ENCODE results near the gene LRP1. TPM values are rescaled to one million over a fixed set of nuclear protein-coding genes. Genes with fewer than 3 reads are reported as not detected.

Gene LRP1
- total RNA-seq, 4 donors from 2014 or later = 128 to 312 (median 207) TPM

- no peak for TF ChIP-seq CTCF (IDR thresholded peaks at IDR 0.05)
- TF ChIP-seq POLR2A (IDR thresholded peaks at IDR 0.05) = no peak
- H3K27ac ChIP-seq = no peak overlapping the region
- H3K4me3 ChIP-seq = no peak overlapping the region
- no peak for DNase-seq
- no peaks in the 10 kb centered on the region for H3K4me1 ChIP-seq
- H3K36me3 ChIP-seq = peaks cover 0 to 98% (median 0%) of the 10 kb centered on the region in 3 donors
- no peaks in the 10 kb centered on the region for H3K9me3 ChIP-seq
- no peaks in the 10 kb centered on the region for H3K27me3 ChIP-seq
Measured at GRCh38 chr12:57195186-57195585, 66.9 kb downstream of the LRP1 start.

- H3K4me3 ChIP-seq = no peak overlapping the region
- H3K9me3 ChIP-seq = no peaks in the 10 kb centered on the region
- H3K27me3 ChIP-seq = no peaks in the 10 kb centered on the region
- peaks cover 0 to 98% (median 0%) of the 10 kb centered on the region in 3 donors for H3K36me3 ChIP-seq
- H3K4me1 ChIP-seq = no peaks in the 10 kb centered on the region
- DNase-seq = no peak
- H3K27ac ChIP-seq = no peak overlapping the region
- no peak for TF ChIP-seq POLR2A (IDR thresholded peaks at IDR 0.05)
- no peak for TF ChIP-seq CTCF (IDR thresholded peaks at IDR 0.05)
Measured at GRCh38 chr12:57195611-57196371, 67.5 kb downstream of the LRP1 start.

GRCh38 chr12:57196439-57196838, 68.2 kb downstream of the LRP1 start:
- TF ChIP-seq CTCF (IDR thresholded peaks at IDR 0.05) (no peak), POLR2A (IDR thresholded peaks at IDR 0.05) (no peak)
- H3K9me3 ChIP-seq = no peaks in the 10 kb centered on the region
- H3K4me1 ChIP-seq = no peaks in the 10 kb centered on the region
- no peak for DNase-seq
- peaks cover 0 to 98% (median 0%) of the 10 kb centered on the region in 3 donors for H3K36me3 ChIP-seq
- no peak overlapping the region for H3K27ac ChIP-seq
- no peak overlapping the region for H3K4me3 ChIP-seq
- H3K27me3 ChIP-seq = no peaks in the 10 kb centered on the region

GRCh38 chr12:57196956-57197355, 68.7 kb downstream of the LRP1 start:
- no peak for DNase-seq

GRCh38 chr12:57198329-57198728, 70.0 kb downstream of the LRP1 start:
- peaks cover 0 to 100% (median 0%) of the 10 kb centered on the region in 3 donors for H3K36me3 ChIP-seq
- TF ChIP-seq CTCF (IDR thresholded peaks at IDR 0.05) (no peak), POLR2A (IDR thresholded peaks at IDR 0.05) (no peak)
- H3K4me1 ChIP-seq = no peaks in the 10 kb centered on the region
- H3K27ac ChIP-seq = no peak overlapping the region
- H3K9me3 ChIP-seq = no peaks in the 10 kb centered on the region
- H3K4me3 ChIP-seq = no peak overlapping the region
- no peaks in the 10 kb centered on the region for H3K27me3 ChIP-seq
- no peak for DNase-seq

More at GRCh38 chr12:57196956-57197355, 68.7 kb downstream of the LRP1 start:
- Histone ChIP-seq H3K4me3 (no peak overlapping the region), H3K36me3 (peaks cover 0 to 100% (median 0%) of the 10 kb centered on the region in 3 donors), H3K9me3 (no peaks in the 10 kb centered on the region), H3K27ac (no peak overlapping the region), H3K4me1 (no peaks in the 10 kb centered on the region), H3K27me3 (no peaks in the 10 kb centered on the region)
- TF ChIP-seq CTCF (IDR thresholded peaks at IDR 0.05) (no peak), POLR2A (IDR thresholded peaks at IDR 0.05) (no peak)

All from Peyer's patch (tissue), 4 donors.